Glomerular endothelial cell (primary cell): ENCODE data around the gene C14orf180. TPM values are rescaled to one million over a fixed set of nuclear protein-coding genes. Genes with fewer than 3 reads are reported as not detected.

Source experiments
- total RNA-seq: library from RNA; depleted of rRNA; stranded (reverse); fragments of >200 nt; gene quantifications from 2 replicates; pipeline ENCODE4 v1.2.3, GENCODE V29; 2015

The C14orf180 gene
- total RNA-seq, 1 donor from 2014 or later, result not detected

Other genes starting within 250 kb of the C14orf180 start
- 0.53 TPM in 1 of 2 replicates, not detected in the other for gene TMEM179, start 25.0 kb downstream of the C14orf180 start, total RNA-seq
- 118 and 140 TPM in 2 replicates for gene INF2, start 109.9 kb downstream of the C14orf180 start, total RNA-seq
- 0.29 and 4.7 TPM in 2 replicates for gene ADSS1, start 144.5 kb downstream of the C14orf180 start, total RNA-seq
- 219 and 276 TPM in 2 replicates for gene SIVA1, start 173.4 kb downstream of the C14orf180 start, total RNA-seq
- 128 and 143 TPM in 2 replicates for gene AKT1, start 216.0 kb downstream of the C14orf180 start, total RNA-seq
- 3.1 and 8.2 TPM in 2 replicates for gene ZBTB42, start 221.3 kb downstream of the C14orf180 start, total RNA-seq